Measurements from ENCODE around the gene OLR1. TPM values are rescaled to one million over a fixed set of nuclear protein-coding genes. Genes with fewer than 3 reads are reported as not detected.

The OLR1 gene
- 0.75 to 2.6 TPM (median 1.3 TPM) in 5 replicates for total RNA-seq (2022; extraction: Qiagen RNA extraction; ENCODE audit: low read depth)

DNA sequence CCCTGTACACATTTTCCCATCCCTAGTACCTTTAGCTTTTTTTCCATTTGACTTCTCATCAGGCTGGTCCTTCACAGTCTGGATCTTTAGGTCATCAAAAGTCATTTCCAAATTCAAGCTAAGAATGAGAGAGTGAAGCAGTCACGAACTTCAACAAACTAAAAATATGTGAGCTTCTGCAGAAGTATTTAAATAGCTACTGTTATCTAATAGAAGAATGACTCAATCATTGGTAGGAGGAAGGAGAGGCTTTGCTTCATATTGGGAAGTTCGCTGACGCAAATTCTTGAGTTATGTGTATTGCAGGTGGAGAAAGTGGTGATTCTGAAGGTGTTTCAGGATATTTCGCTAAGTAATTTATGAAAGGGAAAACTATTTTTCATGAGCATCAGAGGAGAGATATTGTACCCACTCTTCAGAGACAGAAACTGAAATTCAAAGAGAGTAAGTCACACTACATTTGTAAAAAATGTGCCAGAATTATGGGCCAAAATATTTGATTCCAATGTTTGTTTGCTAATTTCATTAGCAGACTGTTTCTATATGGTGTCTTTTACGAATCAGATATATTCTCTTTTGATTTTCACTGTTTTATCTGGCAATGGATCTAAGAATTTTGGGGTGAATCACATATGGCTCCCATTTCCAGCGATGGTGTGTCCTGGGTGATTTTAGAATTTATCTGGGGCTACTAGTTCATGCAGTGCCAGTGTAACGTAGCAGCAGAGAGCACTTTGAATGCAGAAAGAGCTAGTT lies at the start of gene OLR1:
Gene OLR1, minus strand, starts transcription at position 160 of the 756 bp plus-strand sequence. Its CDS starts 55 bp downstream, at position 105.

DNA sequence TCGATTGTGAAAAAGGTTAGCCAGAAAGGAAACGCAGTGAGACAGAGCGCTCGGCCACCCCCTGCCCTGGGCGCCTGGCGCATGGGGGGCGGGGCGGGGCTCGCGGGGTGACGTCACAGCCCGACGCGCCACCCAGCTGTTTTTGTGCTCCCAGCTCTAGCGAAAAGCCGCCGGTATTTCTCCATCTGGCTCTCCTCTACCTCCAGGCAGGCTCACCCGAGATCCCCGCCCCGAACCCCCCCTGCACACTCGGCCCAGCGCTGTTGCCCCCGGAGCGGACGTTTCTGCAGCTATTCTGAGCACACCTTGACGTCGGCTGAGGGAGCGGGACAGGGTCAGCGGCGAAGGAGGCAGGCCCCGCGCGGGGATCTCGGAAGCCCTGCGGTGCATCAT lies 40.8 kb upstream of the OLR1 start, which contains the start of gene GABARAPL1:
Gene GABARAPL1, plus strand, starts transcription at position 139 of the 393 bp plus-strand sequence. Its CDS starts 253 bp downstream, at position 392.

DNA sequence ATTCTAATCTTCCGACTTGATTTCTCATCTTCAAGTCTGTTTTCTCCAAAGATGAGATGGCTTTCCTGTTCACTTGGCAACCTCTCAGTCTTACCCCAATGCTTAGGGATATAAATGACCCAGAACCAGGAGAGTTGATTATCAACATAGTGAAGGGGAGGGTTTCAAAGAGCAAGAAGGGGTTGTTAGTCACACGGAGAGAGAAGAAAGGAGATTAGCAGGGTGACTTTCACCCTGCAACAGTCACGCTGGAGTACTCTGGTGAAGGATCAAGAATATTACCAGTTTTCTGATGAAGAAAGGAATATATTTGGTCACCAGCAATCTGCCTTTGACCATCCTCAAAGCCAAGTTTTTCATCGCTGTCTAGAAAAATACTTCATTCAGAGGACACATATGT lies 6.9 kb upstream of the OLR1 start, which contains the start of gene TMEM52B:
Gene TMEM52B, plus strand, starts transcription at position 212 of the 400 bp plus-strand sequence. CDS start 543 bp downstream, outside the sequence.

DNA sequence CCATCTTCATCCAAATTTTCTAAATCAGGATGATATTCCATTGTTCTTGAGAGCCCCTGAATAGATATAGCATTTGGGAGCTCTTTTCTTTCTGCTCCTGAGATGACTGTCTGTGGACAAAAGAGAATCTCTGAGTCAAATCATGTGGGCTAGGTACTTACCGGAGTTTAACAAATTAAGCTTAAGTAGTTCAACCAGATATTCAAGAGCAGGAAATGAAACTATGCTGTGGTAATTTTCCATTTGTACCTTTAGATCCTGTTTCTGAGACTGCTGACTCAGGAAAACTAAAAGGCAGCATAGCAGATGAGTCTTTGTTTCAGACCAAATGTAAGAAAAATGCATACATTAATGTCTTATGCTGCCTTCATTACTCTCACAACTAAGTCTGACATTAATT lies 41.9 kb downstream of the OLR1 start, which contains the start of gene CLEC7A:
Gene CLEC7A, minus strand, starts transcription at position 158 of the 400 bp plus-strand sequence. Its CDS starts 117 bp downstream, at position 41.

Other genes with a start within 250 kb of the OLR1 start
- not detected in 5 replicates for gene CLEC2A, start 239.8 kb downstream of the OLR1 start, total RNA-seq (2022; extraction: Qiagen RNA extraction; ENCODE audit: low read depth)
- not detected in 5 replicates for gene CLEC12A, start 200.7 kb downstream of the OLR1 start, total RNA-seq (2022; extraction: Qiagen RNA extraction; ENCODE audit: low read depth)
- gene CLEC1B, start 173.0 kb downstream of the OLR1 start, total RNA-seq (2022; extraction: Qiagen RNA extraction; ENCODE audit: low read depth), result not detected in 5 replicates
- gene CLEC12B, start 161.5 kb downstream of the OLR1 start, total RNA-seq (2022; extraction: Qiagen RNA extraction; ENCODE audit: low read depth), result not detected in 5 replicates
- not detected in 5 replicates for gene CLEC9A, start 141.4 kb downstream of the OLR1 start, total RNA-seq (2022; extraction: Qiagen RNA extraction; ENCODE audit: low read depth)
- not detected in 5 replicates for gene CLEC1A, start 73.1 kb downstream of the OLR1 start, total RNA-seq (2022; extraction: Qiagen RNA extraction; ENCODE audit: low read depth)
- gene CLEC7A, start 41.9 kb downstream of the OLR1 start, total RNA-seq (2022; extraction: Qiagen RNA extraction; ENCODE audit: low read depth), result not detected in 5 replicates
- gene TMEM52B, start 6.9 kb upstream of the OLR1 start, total RNA-seq (2022; extraction: Qiagen RNA extraction; ENCODE audit: low read depth), result 0.05 to 0.47 TPM (median 0.23 TPM) in 4 of 5 replicates, not detected in the other
- gene GABARAPL1, start 40.7 kb upstream of the OLR1 start, total RNA-seq (2022; extraction: Qiagen RNA extraction; ENCODE audit: low read depth), result 33.3 to 46.8 TPM (median 43.1 TPM) in 5 replicates
- not detected in 5 replicates for gene KLRD1, start 135.7 kb upstream of the OLR1 start, total RNA-seq (2022; extraction: Qiagen RNA extraction; ENCODE audit: low read depth)
- not detected in 5 replicates for gene KLRK1, start 217.9 kb upstream of the OLR1 start, total RNA-seq (2022; extraction: Qiagen RNA extraction; ENCODE audit: low read depth)
- gene KLRC4, start 237.6 kb upstream of the OLR1 start, total RNA-seq (2022; extraction: Qiagen RNA extraction; ENCODE audit: low read depth), result not detected in 5 replicates
- gene KLRC3, start 248.5 kb upstream of the OLR1 start, total RNA-seq (2022; extraction: Qiagen RNA extraction; ENCODE audit: low read depth), result 0.29 to 0.32 TPM in 2 of 5 replicates, not detected in the others